ENCODE measurements around the gene SDF2.

Gene SDF2

DNA sequence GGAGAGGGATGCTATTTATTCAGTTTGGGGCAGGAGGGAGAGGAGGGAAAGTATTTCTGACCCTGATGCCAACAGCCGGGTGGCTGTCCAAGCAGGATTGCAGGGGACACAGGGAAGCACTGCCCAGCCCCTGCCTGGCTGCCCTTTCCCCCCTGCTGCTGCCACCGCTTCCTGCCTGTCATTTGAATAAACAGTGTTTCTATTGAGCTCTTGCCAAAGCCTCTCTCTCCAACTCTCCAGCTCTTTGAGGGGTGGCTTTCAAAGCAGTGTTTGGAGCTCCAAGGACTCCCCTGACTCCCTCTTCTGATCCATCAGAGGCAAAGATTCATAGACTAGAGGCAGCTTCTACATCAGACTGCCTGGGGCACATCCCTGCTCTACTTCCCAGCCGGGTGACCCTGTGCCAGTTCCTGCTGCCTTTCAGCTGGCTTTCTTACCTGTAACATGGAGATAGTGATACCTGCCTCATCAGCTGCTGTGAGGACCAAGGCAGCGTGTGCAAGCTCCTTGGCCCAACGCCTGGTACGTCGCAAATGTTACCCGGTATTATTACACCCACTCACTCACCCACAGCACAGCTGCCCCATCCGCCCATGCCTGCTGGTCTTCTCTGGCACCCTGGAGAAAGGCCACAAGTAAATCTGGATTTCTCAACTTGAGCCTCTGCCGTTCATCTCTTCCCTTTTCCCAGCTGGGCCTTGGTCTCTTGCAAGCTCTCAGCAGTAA lies 40.5 kb upstream of the SDF2 start:
- H3K27me3 ChIP-seq (ENCODE audit: control insufficient read depth, insufficient read depth, low read length) = no peaks in the 10 kb centered on the region

GRCh38 chr17:28700830-28701492 lies 39.3 kb upstream of the SDF2 start:
- no peak overlapping the region for H3K4me2 ChIP-seq (ENCODE audit: low read length)
- H3K9ac ChIP-seq (ENCODE audit: low read depth, low read length) = no peak overlapping the region
- no peaks in the 10 kb centered on the region for H3K4me1 ChIP-seq (ENCODE audit: control insufficient read depth, insufficient read depth, low read length)
- peaks cover 86% of the 10 kb centered on the region for H3K36me3 ChIP-seq (ENCODE audit: insufficient read depth, low read length)
- no peaks in the 10 kb centered on the region for H3K9me3 ChIP-seq (replicated peaks; ENCODE audit: low read length)
- no peak overlapping the region for H3K4me3 ChIP-seq (ENCODE audit: low read length)
- no peaks in the 10 kb centered on the region for H3K27me3 ChIP-seq (ENCODE audit: control insufficient read depth, insufficient read depth, low read length)

More for the DNA sequence above, 40.5 kb upstream of the SDF2 start:
- Histone ChIP-seq H3K4me1 (ENCODE audit: control insufficient read depth, insufficient read depth, low read length) (no peaks in the 10 kb centered on the region), H3K36me3 (ENCODE audit: insufficient read depth, low read length) (peaks cover 86% of the 10 kb centered on the region), H3K9me3 (replicated peaks; ENCODE audit: low read length) (no peaks in the 10 kb centered on the region), H3K4me2 (ENCODE audit: low read length) (no peak overlapping the region), H3K4me3 (ENCODE audit: low read length) (no peak overlapping the region), H3K9ac (ENCODE audit: low read depth, low read length) (no peak overlapping the region)

DNA sequence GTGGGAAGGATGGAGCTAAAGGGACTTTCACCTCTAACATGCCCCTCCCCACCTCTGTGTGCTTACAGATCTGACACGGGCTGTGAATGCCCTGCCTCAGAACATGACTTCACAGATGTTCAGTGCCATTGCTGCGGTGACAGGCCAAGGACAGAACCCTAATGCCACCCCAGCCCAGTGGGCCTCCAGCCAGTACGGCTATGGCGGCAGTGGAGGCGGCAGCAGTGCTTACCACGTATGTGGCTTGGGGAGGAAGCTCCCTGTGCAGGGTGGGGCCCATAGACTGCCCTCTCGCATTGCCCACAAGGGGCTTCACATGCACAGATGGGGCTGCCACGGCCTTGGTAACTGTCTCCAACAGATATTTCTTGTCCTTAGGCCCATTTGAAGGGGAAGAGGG lies 38.6 kb upstream of the SDF2 start:
- H3K4me1 ChIP-seq (ENCODE audit: control insufficient read depth, insufficient read depth, low read length) = no peaks in the 10 kb centered on the region
- H3K9me3 ChIP-seq (replicated peaks; ENCODE audit: low read length) = no peaks in the 10 kb centered on the region

DNA sequence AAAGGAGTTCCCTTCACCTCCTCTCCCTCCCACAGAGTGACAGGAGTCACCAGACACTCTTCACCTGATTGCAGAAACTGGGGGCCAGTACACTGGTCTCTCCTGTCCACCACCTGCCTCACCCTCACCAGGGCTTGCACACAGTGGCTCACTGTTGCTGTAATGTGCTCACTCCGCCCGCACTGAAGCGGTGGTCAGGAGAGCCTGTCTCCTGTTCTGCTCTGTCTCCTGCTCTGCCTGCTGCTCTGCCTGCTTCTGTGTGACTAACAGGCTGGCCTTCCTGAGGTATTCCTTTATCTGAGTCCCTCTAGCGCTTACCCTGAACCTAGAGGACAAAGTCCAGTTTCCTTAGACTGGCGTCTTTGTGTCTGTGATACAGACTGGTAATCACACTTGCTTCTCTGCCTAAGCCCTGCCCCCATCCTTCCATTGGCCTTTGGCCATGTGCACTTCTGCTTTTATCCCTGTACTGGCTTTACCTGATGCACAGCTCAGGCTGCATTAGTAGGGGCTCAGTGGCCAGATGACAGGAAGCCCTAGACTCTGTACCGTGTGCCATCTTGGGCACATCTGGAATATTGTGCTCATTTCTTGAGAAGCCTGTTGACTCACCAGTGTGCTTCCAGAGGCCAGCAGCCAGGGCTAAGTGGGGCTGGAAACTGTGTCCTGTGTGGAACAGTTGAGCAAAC lies 36.7 kb upstream of the SDF2 start:
- no peak overlapping the region for H3K4me3 ChIP-seq (ENCODE audit: low read length)
- no peaks in the 10 kb centered on the region for H3K9me3 ChIP-seq (replicated peaks; ENCODE audit: low read length)
- H3K36me3 ChIP-seq (ENCODE audit: insufficient read depth, low read length) = peaks cover 93% of the 10 kb centered on the region
- H3K27me3 ChIP-seq (ENCODE audit: control insufficient read depth, insufficient read depth, low read length) = no peaks in the 10 kb centered on the region
- no peak overlapping the region for H3K9ac ChIP-seq (ENCODE audit: low read depth, low read length)
- no peaks in the 10 kb centered on the region for H3K4me1 ChIP-seq (ENCODE audit: control insufficient read depth, insufficient read depth, low read length)
- no peak overlapping the region for H3K4me2 ChIP-seq (ENCODE audit: low read length)

More for the DNA sequence above, 38.6 kb upstream of the SDF2 start:
- Histone ChIP-seq H3K9ac (ENCODE audit: low read depth, low read length) (no peak overlapping the region), H3K36me3 (ENCODE audit: insufficient read depth, low read length) (peaks cover 89% of the 10 kb centered on the region), H3K4me2 (ENCODE audit: low read length) (no peak overlapping the region), H3K4me3 (ENCODE audit: low read length) (no peak overlapping the region), H3K27me3 (ENCODE audit: control insufficient read depth, insufficient read depth, low read length) (no peaks in the 10 kb centered on the region)

DNA sequence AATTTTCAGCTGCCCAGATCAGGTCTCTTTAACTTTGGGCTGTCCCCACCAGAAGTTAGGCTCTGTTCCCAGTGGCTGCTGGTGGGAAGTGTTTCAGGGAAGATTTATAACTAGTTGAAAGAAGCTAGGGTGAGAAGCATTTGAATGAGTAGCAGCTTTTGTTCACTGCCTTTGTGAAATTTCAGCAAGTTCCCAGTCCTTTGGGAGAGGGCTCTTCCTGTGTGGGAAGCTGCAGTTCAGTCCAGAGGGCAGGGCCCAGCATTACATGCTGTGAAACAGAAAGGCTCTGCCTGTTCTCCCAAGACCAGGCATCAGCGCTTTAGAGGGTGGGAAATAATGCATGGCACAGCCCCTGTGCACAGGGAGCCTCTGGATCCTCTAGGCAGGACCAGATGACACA lies 32.2 kb upstream of the SDF2 start:
- Histone ChIP-seq H3K9ac (ENCODE audit: low read depth, low read length) (no peak overlapping the region), H3K36me3 (ENCODE audit: insufficient read depth, low read length) (peaks cover 78% of the 10 kb centered on the region), H3K4me1 (ENCODE audit: control insufficient read depth, insufficient read depth, low read length) (no peaks in the 10 kb centered on the region), H3K9me3 (replicated peaks; ENCODE audit: low read length) (no peaks in the 10 kb centered on the region), H3K27me3 (ENCODE audit: control insufficient read depth, insufficient read depth, low read length) (no peaks in the 10 kb centered on the region), H3K4me3 (ENCODE audit: low read length) (no peak overlapping the region), H3K4me2 (ENCODE audit: low read length) (no peak overlapping the region)

DNA sequence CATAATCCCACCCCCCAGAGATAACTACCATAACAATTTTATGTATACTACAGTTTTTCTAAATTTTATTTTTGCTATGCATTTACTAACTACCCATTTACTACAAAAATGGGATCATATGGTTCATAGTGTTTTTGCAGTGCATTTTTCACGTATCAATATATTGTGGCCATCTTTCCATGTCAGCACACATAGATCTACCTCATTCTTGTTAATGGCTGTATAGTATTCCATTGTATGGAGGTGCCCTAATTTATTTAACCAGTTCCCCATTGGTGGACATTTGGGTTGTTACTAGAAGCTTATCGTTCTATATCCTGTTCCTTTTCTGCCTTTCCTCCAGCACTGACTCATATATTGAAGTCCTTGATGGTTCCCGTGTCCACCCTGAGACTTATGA lies 27.3 kb upstream of the SDF2 start:
- no peaks in the 10 kb centered on the region for H3K9me3 ChIP-seq (replicated peaks; ENCODE audit: low read length)
- H3K4me1 ChIP-seq (ENCODE audit: control insufficient read depth, insufficient read depth, low read length) = no peaks in the 10 kb centered on the region

GRCh38 chr17:28688481-28688880 lies 26.8 kb upstream of the SDF2 start:
- Histone ChIP-seq H3K9me3 (replicated peaks; ENCODE audit: low read length) (no peaks in the 10 kb centered on the region), H3K4me3 (ENCODE audit: low read length) (no peak overlapping the region), H3K27me3 (ENCODE audit: control insufficient read depth, insufficient read depth, low read length) (no peaks in the 10 kb centered on the region), H3K4me1 (ENCODE audit: control insufficient read depth, insufficient read depth, low read length) (no peaks in the 10 kb centered on the region), H3K36me3 (ENCODE audit: insufficient read depth, low read length) (peaks cover 80% of the 10 kb centered on the region), H3K9ac (ENCODE audit: low read depth, low read length) (no peak overlapping the region), H3K4me2 (ENCODE audit: low read length) (no peak overlapping the region)

More for the DNA sequence above, 27.3 kb upstream of the SDF2 start:
- no peaks in the 10 kb centered on the region for H3K27me3 ChIP-seq (ENCODE audit: control insufficient read depth, insufficient read depth, low read length)
- H3K36me3 ChIP-seq (ENCODE audit: insufficient read depth, low read length) = peaks cover 82% of the 10 kb centered on the region
- H3K4me3 ChIP-seq (ENCODE audit: low read length) = no peak overlapping the region
- no peak overlapping the region for H3K4me2 ChIP-seq (ENCODE audit: low read length)
- H3K9ac ChIP-seq (ENCODE audit: low read depth, low read length) = no peak overlapping the region

GRCh38 chr17:28686296-28686695 lies 24.6 kb upstream of the SDF2 start:
- Histone ChIP-seq H3K9ac (ENCODE audit: low read depth, low read length) (no peak overlapping the region), H3K9me3 (replicated peaks; ENCODE audit: low read length) (no peaks in the 10 kb centered on the region), H3K36me3 (ENCODE audit: insufficient read depth, low read length) (peaks cover 94% of the 10 kb centered on the region), H3K4me2 (ENCODE audit: low read length) (no peak overlapping the region), H3K4me3 (ENCODE audit: low read length) (no peak overlapping the region), H3K4me1 (ENCODE audit: control insufficient read depth, insufficient read depth, low read length) (no peaks in the 10 kb centered on the region), H3K27me3 (ENCODE audit: control insufficient read depth, insufficient read depth, low read length) (no peaks in the 10 kb centered on the region)

GRCh38 chr17:28685366-28685765 lies 23.7 kb upstream of the SDF2 start:
- Histone ChIP-seq H3K9ac (ENCODE audit: low read depth, low read length) (no peak overlapping the region), H3K36me3 (ENCODE audit: insufficient read depth, low read length) (peaks cover 94% of the 10 kb centered on the region), H3K4me3 (ENCODE audit: low read length) (no peak overlapping the region), H3K4me2 (ENCODE audit: low read length) (no peak overlapping the region), H3K27me3 (ENCODE audit: control insufficient read depth, insufficient read depth, low read length) (no peaks in the 10 kb centered on the region), H3K4me1 (ENCODE audit: control insufficient read depth, insufficient read depth, low read length) (no peaks in the 10 kb centered on the region), H3K9me3 (replicated peaks; ENCODE audit: low read length) (no peaks in the 10 kb centered on the region)

DNA sequence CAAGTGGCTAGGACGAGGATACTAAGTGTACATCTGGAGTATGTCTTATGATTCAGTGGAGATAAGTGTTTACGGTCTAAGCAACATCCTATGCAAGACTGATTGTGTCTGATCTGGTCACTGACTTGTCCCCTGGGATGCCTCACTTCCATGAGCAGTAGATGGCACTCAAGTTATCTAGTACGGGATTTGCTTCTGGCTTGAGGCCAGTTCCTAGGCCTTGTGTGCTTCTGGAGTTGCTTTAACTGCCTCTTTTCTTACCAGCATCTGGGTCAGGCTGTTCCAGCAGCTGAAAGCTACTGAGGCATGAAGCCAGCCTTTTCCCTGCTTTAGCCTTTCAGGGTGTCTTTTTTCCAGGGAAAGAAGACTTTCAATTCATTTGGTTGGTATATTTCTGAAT lies 23.3 kb upstream of the SDF2 start:
- no peaks in the 10 kb centered on the region for H3K27me3 ChIP-seq (ENCODE audit: control insufficient read depth, insufficient read depth, low read length)
- H3K4me3 ChIP-seq (ENCODE audit: low read length) = no peak overlapping the region
- H3K4me2 ChIP-seq (ENCODE audit: low read length) = no peak overlapping the region
- no peak overlapping the region for H3K9ac ChIP-seq (ENCODE audit: low read depth, low read length)
- H3K9me3 ChIP-seq (replicated peaks; ENCODE audit: low read length) = no peaks in the 10 kb centered on the region
- H3K36me3 ChIP-seq (ENCODE audit: insufficient read depth, low read length) = peaks cover 90% of the 10 kb centered on the region
- no peaks in the 10 kb centered on the region for H3K4me1 ChIP-seq (ENCODE audit: control insufficient read depth, insufficient read depth, low read length)

- Histone ChIP-seq H3K4me1 (ENCODE audit: control insufficient read depth, insufficient read depth, low read length) (no peaks in the 10 kb centered on the region), H3K9ac (ENCODE audit: low read depth, low read length) (no peak overlapping the region), H3K4me2 (ENCODE audit: low read length) (no peak overlapping the region), H3K27me3 (ENCODE audit: control insufficient read depth, insufficient read depth, low read length) (no peaks in the 10 kb centered on the region), H3K9me3 (replicated peaks; ENCODE audit: low read length) (no peaks in the 10 kb centered on the region), H3K36me3 (ENCODE audit: insufficient read depth, low read length) (peaks cover 80% of the 10 kb centered on the region), H3K4me3 (ENCODE audit: low read length) (no peak overlapping the region)
Observed at GRCh38 chr17:28682655-28683054, 20.9 kb upstream of the SDF2 start.
